Adrenal gland (tissue), 5 donors: ENCODE results near the gene PCDH9.

ENCODE experiments used
- CTCF ChIP-seq, 6 experiments: fragments of 450-650 bp in 4 of 6; fragments of 200-600 bp in 2 of 6; sonication (generic) in 1 of 6; IDR thresholded peaks; 1 replicate in 5 of 6; 2 replicates in 1 of 6; pipeline versions ENCODE4 v1.5.1 to v1.8.0; 2016 to 2021; ENCODE audit warnings: antibody characterized with exemption in 6 of 6, mild to moderate bottlenecking in 2 of 6, moderate library complexity in 1 of 6
- POLR2A ChIP-seq, 2 donors: fragments of 450-650 bp; IDR thresholded peaks; one replicate each; pipeline ENCODE4 v1.6.1; 2017; ENCODE audit warnings: antibody characterized with exemption in 2 of 2, mild to moderate bottlenecking in 2 of 2, moderate library complexity in 1 of 2
- donor health status: DM: no; HTN: no; CAD: no.

- TF ChIP-seq CTCF (IDR thresholded peaks at IDR 0.05) (no peak), POLR2A (IDR thresholded peaks at IDR 0.05) (no peak)
These were observed 451.7 kb downstream of the PCDH9 start for GRCh38 chr13:66778461-66778860.
